Measurements from ENCODE around the gene MYO18B.

Gene MYO18B

DNA sequence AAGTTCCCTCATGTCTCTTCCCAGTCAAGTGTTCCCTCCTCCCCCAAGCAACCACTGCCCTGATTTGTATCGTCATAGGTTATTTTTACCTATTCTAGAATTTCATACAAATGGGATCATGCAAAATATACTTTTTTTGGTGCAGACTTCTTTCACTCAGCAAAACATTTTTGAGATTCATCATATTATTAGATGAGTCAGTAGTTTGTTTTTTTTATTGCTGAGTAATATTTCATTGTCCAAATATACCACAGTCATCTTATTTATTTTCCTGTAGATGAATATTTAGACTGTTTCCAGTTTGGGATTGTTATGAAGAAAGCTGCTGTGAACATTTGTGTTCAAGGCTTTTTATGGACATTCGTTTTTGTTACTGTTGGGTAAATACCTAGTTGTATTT, 301.0 kb downstream of the MYO18B start:
- Histone ChIP-seq H3K27me3 (ENCODE audit: low read length) (no peaks in the 10 kb centered on the region), H3K9me3 (ENCODE audit: insufficient read depth, low read length) (no peaks in the 10 kb centered on the region), H4K20me1 (ENCODE audit: low read depth, low read length) (no peaks in the 10 kb centered on the region), H3K36me3 (ENCODE audit: low read length) (no peaks in the 10 kb centered on the region), H3K79me2 (ENCODE audit: insufficient read depth, low read length) (no peaks in the 10 kb centered on the region), H3K4me3 (ENCODE audit: insufficient read depth, low read length, poor library complexity, severe bottlenecking) (no peak overlapping the region), H3K4me2 (ENCODE audit: low read depth, low read length, poor library complexity, severe bottlenecking) (no peak overlapping the region), H3K9me2 (replicated peaks; ENCODE audit: insufficient read depth, low read length) (no peaks in the 10 kb centered on the region), H3F3A (ENCODE audit: insufficient read depth) (no peaks in the 10 kb centered on the region), H2AFZ (ENCODE audit: low read depth, low read length, severe bottlenecking) (no peak overlapping the region), H3K9ac (ENCODE audit: low read length) (no peak overlapping the region), H3K27ac (ENCODE audit: low read depth, low read length) (no peak overlapping the region)
- TF ChIP-seq, protein P1, sequence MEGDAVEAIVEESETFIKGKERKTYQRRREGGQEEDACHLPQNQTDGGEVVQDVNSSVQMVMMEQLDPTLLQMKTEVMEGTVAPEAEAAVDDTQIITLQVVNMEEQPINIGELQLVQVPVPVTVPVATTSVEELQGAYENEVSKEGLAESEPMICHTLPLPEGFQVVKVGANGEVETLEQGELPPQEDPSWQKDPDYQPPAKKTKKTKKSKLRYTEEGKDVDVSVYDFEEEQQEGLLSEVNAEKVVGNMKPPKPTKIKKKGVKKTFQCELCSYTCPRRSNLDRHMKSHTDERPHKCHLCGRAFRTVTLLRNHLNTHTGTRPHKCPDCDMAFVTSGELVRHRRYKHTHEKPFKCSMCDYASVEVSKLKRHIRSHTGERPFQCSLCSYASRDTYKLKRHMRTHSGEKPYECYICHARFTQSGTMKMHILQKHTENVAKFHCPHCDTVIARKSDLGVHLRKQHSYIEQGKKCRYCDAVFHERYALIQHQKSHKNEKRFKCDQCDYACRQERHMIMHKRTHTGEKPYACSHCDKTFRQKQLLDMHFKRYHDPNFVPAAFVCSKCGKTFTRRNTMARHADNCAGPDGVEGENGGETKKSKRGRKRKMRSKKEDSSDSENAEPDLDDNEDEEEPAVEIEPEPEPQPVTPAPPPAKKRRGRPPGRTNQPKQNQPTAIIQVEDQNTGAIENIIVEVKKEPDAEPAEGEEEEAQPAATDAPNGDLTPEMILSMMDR (IDR thresholded peaks at IDR 0.05; ENCODE audit: insufficient read depth, low read length, poor library complexity, severe bottlenecking) = no peak
- TF ChIP-seq EZH2phosphoT487 (conservative IDR thresholded peaks at IDR 0.05; ENCODE audit: low read length) = no peak

DNA sequence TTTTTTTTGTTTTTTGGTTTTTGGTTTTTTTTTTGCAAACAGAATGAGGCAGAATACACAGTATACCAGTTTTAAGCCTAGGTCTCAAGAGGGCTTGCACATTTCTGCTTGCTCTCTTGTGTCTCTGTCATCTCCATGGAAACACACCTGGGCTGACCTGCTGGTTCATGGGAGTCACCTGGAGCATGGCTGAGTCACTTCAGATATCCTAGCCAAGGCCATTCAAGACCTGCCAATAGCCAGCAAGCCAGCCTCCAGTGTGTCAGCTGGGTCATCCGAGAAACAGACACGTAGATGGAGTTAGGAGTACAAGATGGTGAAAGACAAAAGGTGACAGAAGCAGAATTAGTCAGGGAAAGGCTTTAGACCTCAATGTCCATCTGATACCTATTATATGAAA, 303.1 kb downstream of the MYO18B start:
- Histone ChIP-seq H3K27ac (ENCODE audit: low read depth, low read length) (no peak overlapping the region), H3K4me2 (ENCODE audit: low read depth, low read length, poor library complexity, severe bottlenecking) (no peak overlapping the region), H3F3A (ENCODE audit: insufficient read depth) (no peaks in the 10 kb centered on the region), H3K4me3 (ENCODE audit: insufficient read depth, low read length, poor library complexity, severe bottlenecking) (no peak overlapping the region), H3K27me3 (ENCODE audit: low read length) (no peaks in the 10 kb centered on the region), H2AFZ (ENCODE audit: low read depth, low read length, severe bottlenecking) (no peak overlapping the region), H3K9me2 (replicated peaks; ENCODE audit: insufficient read depth, low read length) (no peaks in the 10 kb centered on the region), H3K9me3 (ENCODE audit: insufficient read depth, low read length) (no peaks in the 10 kb centered on the region), H4K20me1 (ENCODE audit: low read depth, low read length) (no peaks in the 10 kb centered on the region), H3K9ac (ENCODE audit: low read length) (no peak overlapping the region), H3K36me3 (ENCODE audit: low read length) (no peaks in the 10 kb centered on the region), H3K79me2 (ENCODE audit: insufficient read depth, low read length) (no peaks in the 10 kb centered on the region)
- TF ChIP-seq EZH2phosphoT487 (conservative IDR thresholded peaks at IDR 0.05; ENCODE audit: low read length) = no peak
- TF ChIP-seq, protein P1 (IDR thresholded peaks at IDR 0.05; ENCODE audit: insufficient read depth, low read length, poor library complexity, severe bottlenecking) = no peak

DNA sequence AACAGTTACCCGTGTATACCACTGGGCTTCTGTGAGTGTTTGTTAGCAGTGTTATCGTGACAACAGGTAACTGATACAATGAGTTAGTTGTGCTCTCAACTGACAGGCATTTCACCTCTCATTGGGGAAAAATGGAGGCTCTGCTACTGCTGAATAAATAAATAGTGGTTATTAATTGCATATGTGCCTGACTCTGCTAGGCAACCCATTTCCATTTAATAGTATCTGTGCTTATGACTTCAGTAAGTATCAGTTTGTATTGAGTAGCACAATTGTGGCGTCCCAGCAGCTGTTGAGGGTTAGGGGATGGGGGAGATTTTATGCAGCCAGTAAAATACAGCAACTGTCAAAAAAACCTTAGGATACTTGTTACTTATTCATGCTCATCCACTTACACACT, 303.9 kb downstream of the MYO18B start:
- Histone ChIP-seq H3K9ac (ENCODE audit: low read length) (no peak overlapping the region), H4K20me1 (ENCODE audit: low read depth, low read length) (no peaks in the 10 kb centered on the region), H3K27me3 (ENCODE audit: low read length) (no peaks in the 10 kb centered on the region), H3K4me3 (ENCODE audit: insufficient read depth, low read length, poor library complexity, severe bottlenecking) (no peak overlapping the region), H3K36me3 (ENCODE audit: low read length) (no peaks in the 10 kb centered on the region), H3K9me3 (ENCODE audit: insufficient read depth, low read length) (no peaks in the 10 kb centered on the region), H2AFZ (ENCODE audit: low read depth, low read length, severe bottlenecking) (no peak overlapping the region), H3F3A (ENCODE audit: insufficient read depth) (no peaks in the 10 kb centered on the region), H3K27ac (ENCODE audit: low read depth, low read length) (no peak overlapping the region), H3K9me2 (replicated peaks; ENCODE audit: insufficient read depth, low read length) (no peaks in the 10 kb centered on the region), H3K79me2 (ENCODE audit: insufficient read depth, low read length) (no peaks in the 10 kb centered on the region), H3K4me2 (ENCODE audit: low read depth, low read length, poor library complexity, severe bottlenecking) (no peak overlapping the region)
- TF ChIP-seq, protein P1 (IDR thresholded peaks at IDR 0.05; ENCODE audit: insufficient read depth, low read length, poor library complexity, severe bottlenecking) = no peak
- TF ChIP-seq EZH2phosphoT487 (conservative IDR thresholded peaks at IDR 0.05; ENCODE audit: low read length) = no peak

Data from SU-DHL-6 (cell line).